Parathyroid adenoma (tissue), 2 donors: Measurements from ENCODE around the gene SIRT2.

Source experiments
- H2AFZ ChIP-seq: fragments of 300-600 bp; sonication (generic); one replicate; pipeline ENCODE4 v1.7.0; 2017; ENCODE audit warnings: antibody characterized with exemption, mild to moderate bottlenecking
- H3K27ac ChIP-seq: fragments of 300-600 bp; sonication (generic); one replicate; pipeline ENCODE4 v1.7.0; 2017
- H3K27me3 ChIP-seq: fragments of 300-600 bp; sonication (generic); one replicate; pipeline ENCODE4 v1.7.0; 2017; ENCODE audit warnings: low read length; ENCODE audit not compliant: control insufficient read depth, insufficient read depth
- H3K36me3 ChIP-seq: fragments of 300-600 bp; sonication (generic); one replicate; pipeline ENCODE4 v1.7.0; 2017; ENCODE audit warnings: low read length; ENCODE audit not compliant: control insufficient read depth, insufficient read depth
- H3K4me1 ChIP-seq: fragments of 300-600 bp; sonication (generic); one replicate; pipeline ENCODE4 v1.7.0; 2017; ENCODE audit warnings: control low read depth
- H3K4me2 ChIP-seq: fragments of 300-600 bp; sonication (generic); one replicate; pipeline ENCODE4 v1.7.0; 2017; ENCODE audit warnings: low read length
- H3K4me3 ChIP-seq: fragments of 300-600 bp; sonication (generic); one replicate; pipeline ENCODE4 v1.7.0; 2017; ENCODE audit warnings: low read depth, low read length
- H3K79me2 ChIP-seq: fragments of 300-600 bp; sonication (generic); one replicate; pipeline ENCODE4 v1.7.0; 2017; ENCODE audit warnings: control low read depth
- H3K9ac ChIP-seq: fragments of 300-600 bp; sonication (generic); one replicate; pipeline ENCODE4 v1.7.0; 2017; ENCODE audit warnings: mild to moderate bottlenecking
- H3K9me3 ChIP-seq: fragments of 300-600 bp; sonication (generic); one replicate; pipeline ENCODE4 v1.7.0; 2017; ENCODE audit warnings: low read length; ENCODE audit not compliant: control insufficient read depth
- TF ChIP-seq, protein P1 (sequence below): fragments of 300-600 bp; sonication (generic); IDR thresholded peaks from one replicate; pipeline ENCODE4 v1.7.0; 2017; ENCODE audit warnings: antibody characterized with exemption, mild to moderate bottlenecking
- donor health status: primary hyperparathyroidism.

SIRT2 gene

DNA sequence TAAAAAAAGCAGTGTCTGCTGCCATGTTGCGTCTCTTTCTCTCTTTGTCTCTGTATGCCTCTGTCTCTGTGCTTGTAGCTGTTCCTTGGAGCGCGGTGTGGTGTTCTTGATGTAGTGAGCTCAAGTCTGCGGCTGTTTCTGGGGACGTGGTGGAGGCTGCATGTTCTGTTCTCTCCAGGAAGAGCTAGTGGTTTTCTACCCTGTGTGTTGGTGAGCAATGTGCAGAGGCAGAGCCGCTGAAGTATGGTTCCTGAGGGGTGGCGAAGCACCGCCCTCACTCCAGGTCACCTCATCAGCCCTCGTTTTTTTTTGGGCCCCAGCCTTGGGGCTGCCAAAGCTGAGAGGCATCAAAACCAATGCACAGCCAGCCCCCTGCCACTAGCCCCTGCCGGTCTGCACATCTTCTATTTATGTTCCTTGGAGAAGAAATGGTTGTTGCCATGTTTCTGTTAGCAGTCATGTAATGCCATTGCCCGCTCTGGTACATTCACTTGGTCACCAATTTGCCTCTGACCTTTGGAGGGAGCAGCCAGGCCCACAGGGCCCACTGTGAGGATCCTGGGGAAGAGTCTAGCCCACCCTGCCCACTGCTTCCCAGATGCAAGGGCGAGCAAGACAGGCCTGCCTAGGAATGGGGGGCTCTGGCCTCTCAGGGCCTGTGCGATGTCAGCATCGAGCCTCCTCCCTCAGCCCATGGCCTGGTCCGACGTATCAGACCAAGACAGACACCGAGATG lies 56.8 kb downstream of the SIRT2 start:
- Histone ChIP-seq H2AFZ (no peak overlapping the region), H3K27ac (no peak overlapping the region), H3K36me3 (no peaks in the 10 kb centered on the region), H3K4me2 (no peak overlapping the region), H3K27me3 (no peaks in the 10 kb centered on the region), H3K4me3 (no peak overlapping the region), H3K79me2 (peaks cover 35% of the 10 kb centered on the region), H3K4me1 (peaks cover 2% of the 10 kb centered on the region), H3K9me3 (no peaks in the 10 kb centered on the region), H3K9ac (no peak overlapping the region)
- TF ChIP-seq, protein P1, sequence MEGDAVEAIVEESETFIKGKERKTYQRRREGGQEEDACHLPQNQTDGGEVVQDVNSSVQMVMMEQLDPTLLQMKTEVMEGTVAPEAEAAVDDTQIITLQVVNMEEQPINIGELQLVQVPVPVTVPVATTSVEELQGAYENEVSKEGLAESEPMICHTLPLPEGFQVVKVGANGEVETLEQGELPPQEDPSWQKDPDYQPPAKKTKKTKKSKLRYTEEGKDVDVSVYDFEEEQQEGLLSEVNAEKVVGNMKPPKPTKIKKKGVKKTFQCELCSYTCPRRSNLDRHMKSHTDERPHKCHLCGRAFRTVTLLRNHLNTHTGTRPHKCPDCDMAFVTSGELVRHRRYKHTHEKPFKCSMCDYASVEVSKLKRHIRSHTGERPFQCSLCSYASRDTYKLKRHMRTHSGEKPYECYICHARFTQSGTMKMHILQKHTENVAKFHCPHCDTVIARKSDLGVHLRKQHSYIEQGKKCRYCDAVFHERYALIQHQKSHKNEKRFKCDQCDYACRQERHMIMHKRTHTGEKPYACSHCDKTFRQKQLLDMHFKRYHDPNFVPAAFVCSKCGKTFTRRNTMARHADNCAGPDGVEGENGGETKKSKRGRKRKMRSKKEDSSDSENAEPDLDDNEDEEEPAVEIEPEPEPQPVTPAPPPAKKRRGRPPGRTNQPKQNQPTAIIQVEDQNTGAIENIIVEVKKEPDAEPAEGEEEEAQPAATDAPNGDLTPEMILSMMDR, result no peak

DNA sequence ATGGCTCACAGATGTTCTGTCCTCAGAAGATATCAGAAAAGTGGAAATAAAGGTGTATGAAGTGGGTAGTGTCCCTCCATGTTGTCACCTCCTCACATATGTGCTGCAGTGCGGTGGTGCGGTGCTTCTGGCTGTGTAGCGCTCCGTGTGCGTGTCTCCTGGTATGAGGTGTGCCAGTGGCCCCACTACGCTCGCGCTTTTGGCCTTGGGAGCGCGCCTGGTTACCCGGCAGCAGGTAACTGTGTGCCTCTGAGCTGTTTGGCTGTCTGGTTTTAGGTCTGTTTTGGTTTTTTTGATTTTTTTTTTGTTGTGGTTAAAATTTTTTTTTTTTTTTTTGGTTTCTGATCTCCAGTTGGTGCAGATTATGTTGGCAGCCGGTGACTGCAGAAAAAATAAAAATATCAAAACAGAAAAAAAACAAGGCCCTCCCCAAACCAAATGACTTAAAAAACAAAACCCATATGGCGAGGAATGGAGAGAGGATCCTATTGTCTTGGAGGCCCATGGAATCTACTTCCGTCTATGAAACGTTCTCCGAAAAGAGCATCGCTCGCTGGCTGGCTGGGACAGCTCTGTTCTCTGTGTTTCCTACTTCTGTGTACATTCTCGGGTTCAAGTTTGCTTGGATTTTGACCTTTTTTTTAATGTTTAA lies 57.5 kb downstream of the SIRT2 start:
- Histone ChIP-seq H3K79me2 (peaks cover 30% of the 10 kb centered on the region), H3K36me3 (no peaks in the 10 kb centered on the region), H3K4me3 (no peak overlapping the region), H3K27ac (no peak overlapping the region), H3K4me1 (no peaks in the 10 kb centered on the region), H3K27me3 (no peaks in the 10 kb centered on the region), H3K9me3 (no peaks in the 10 kb centered on the region), H3K9ac (no peak overlapping the region), H3K4me2 (no peak overlapping the region), H2AFZ (no peak overlapping the region)
- TF ChIP-seq, protein P1, result no peak

DNA sequence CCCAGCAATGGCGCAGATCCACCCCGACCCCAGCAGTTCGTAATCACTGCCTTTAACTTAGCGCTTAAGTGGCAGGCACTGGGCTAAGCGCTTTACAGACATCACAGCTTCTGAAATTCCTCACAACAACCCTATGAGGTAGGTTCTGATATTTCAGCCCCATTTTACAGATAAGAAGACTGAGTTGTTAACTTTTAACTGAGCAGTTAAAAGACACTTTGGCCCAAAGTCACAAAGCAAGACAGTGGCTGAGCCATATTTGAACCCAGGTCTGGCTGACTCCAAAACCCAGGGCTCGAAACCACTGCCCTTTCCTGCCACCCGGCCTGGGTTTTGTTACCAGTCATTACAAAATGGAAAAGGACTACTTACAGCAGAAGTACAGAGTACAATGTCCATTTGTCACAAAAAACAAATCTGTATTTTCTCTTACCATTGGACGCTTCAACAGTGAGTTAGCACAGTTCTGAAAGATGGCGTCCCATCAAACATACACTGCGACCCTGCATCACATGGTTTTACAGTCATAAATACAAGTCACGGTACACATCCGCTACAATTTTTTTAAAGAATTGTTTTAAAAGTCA lies 58.1 kb downstream of the SIRT2 start:
- H3K9ac ChIP-seq, result no peak overlapping the region
- no peak overlapping the region for H3K4me3 ChIP-seq
- H2AFZ ChIP-seq, result no peak overlapping the region
- no peaks in the 10 kb centered on the region for H3K36me3 ChIP-seq
- no peak overlapping the region for H3K27ac ChIP-seq
- no peaks in the 10 kb centered on the region for H3K27me3 ChIP-seq
- TF ChIP-seq, protein P1, result no peak
- no peaks in the 10 kb centered on the region for H3K9me3 ChIP-seq
- no peaks in the 10 kb centered on the region for H3K4me1 ChIP-seq
- peaks cover 26% of the 10 kb centered on the region for H3K79me2 ChIP-seq
- H3K4me2 ChIP-seq, result no peak overlapping the region

DNA sequence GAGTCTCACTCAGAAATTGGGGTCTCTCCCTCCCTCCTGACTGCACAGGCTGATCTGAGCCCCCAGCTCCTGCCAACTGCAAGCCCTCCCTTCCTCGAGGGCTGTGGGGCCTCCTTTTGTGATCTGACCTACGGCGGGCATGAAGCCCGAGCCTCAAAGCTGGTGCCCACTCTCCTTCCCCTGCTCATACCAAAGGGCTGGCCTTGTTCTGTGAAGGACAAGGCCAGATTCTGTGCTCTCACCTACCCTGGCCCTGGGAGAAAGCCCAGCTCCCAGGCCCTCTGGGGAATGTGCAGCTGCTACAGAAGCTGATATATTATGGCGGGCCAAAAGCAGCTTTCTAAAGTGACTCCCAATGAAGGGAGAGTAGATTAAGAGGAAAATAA lies 58.8 kb downstream of the SIRT2 start:
- no peaks in the 10 kb centered on the region for H3K27me3 ChIP-seq
- no peak overlapping the region for H2AFZ ChIP-seq
- peaks cover 20% of the 10 kb centered on the region for H3K79me2 ChIP-seq
- no peaks in the 10 kb centered on the region for H3K9me3 ChIP-seq
- H3K4me1 ChIP-seq, result peaks cover 5% of the 10 kb centered on the region
- H3K4me2 ChIP-seq, result no peak overlapping the region
- no peaks in the 10 kb centered on the region for H3K36me3 ChIP-seq
- TF ChIP-seq, protein P1, result no peak
- no peak overlapping the region for H3K27ac ChIP-seq
- H3K4me3 ChIP-seq, result no peak overlapping the region
- no peak overlapping the region for H3K9ac ChIP-seq
